IPS-18c (cell line): ENCODE measurements around the gene SLC35A2.

Source experiments
- H3K4me3 ChIP-seq: 2 replicates; pipeline ENCODE4 v1.7.0; 2013; ENCODE audit warnings: low read depth, mild to moderate bottlenecking, low read length, moderate library complexity; ENCODE audit not compliant: insufficient read depth
- H3K9me3 ChIP-seq: one replicate; pipeline ENCODE4 v1.6.1; 2013; ENCODE audit warnings: mild to moderate bottlenecking, low read length, moderate library complexity; ENCODE audit not compliant: control insufficient read depth, insufficient read depth

SLC35A2 gene

GRCh38 chrX:48935301-48935670 lies 23.8 kb upstream of the SLC35A2 start:
- Histone ChIP-seq H3K4me3 (no peak overlapping the region), H3K9me3 (peaks cover 8% of the 10 kb centered on the region)

GRCh38 chrX:48934581-48935300 lies 23.3 kb upstream of the SLC35A2 start:
- peaks cover 8% of the 10 kb centered on the region for H3K9me3 ChIP-seq
- no peak overlapping the region for H3K4me3 ChIP-seq

GRCh38 chrX:48933757-48934156 lies 22.3 kb upstream of the SLC35A2 start:
- Histone ChIP-seq H3K4me3 (no peak overlapping the region), H3K9me3 (peaks cover 10% of the 10 kb centered on the region)

- H3K4me3 ChIP-seq: no peak overlapping the region
Measured at GRCh38 chrX:48927736-48928382, 16.4 kb upstream of the SLC35A2 start.

GRCh38 chrX:48927123-48927522 lies 15.7 kb upstream of the SLC35A2 start:
- Histone ChIP-seq H3K9me3 (peaks cover 13% of the 10 kb centered on the region), H3K4me3 (no peak overlapping the region)

More at GRCh38 chrX:48927736-48928382, 16.4 kb upstream of the SLC35A2 start:
- peaks cover 12% of the 10 kb centered on the region for H3K9me3 ChIP-seq

GRCh38 chrX:48924270-48924669 lies 12.8 kb upstream of the SLC35A2 start:
- Histone ChIP-seq H3K4me3 (no peak overlapping the region), H3K9me3 (peaks cover 13% of the 10 kb centered on the region)

GRCh38 chrX:48923771-48924170 lies 12.3 kb upstream of the SLC35A2 start:
- H3K9me3 ChIP-seq: peaks cover 11% of the 10 kb centered on the region
- no peak overlapping the region; the same call in 1 of the 2 replicates for H3K4me3 ChIP-seq

- Histone ChIP-seq H3K9me3 (peaks cover 13% of the 10 kb centered on the region), H3K4me3 (no peak overlapping the region)
Measured at GRCh38 chrX:48920718-48921104, 9.3 kb upstream of the SLC35A2 start.

GRCh38 chrX:48919947-48920717 lies 8.7 kb upstream of the SLC35A2 start:
- Histone ChIP-seq H3K9me3 (peaks cover 11% of the 10 kb centered on the region), H3K4me3 (peak overlapping the region; percentile 47; the same call in 1 of the 2 replicates)

- Histone ChIP-seq H3K4me3 (peak overlapping the region; percentile 47), H3K9me3 (peaks cover 11% of the 10 kb centered on the region)
Measured at GRCh38 chrX:48919360-48919841, 8.0 kb upstream of the SLC35A2 start.

- peaks cover 7% of the 10 kb centered on the region for H3K9me3 ChIP-seq
- H3K4me3 ChIP-seq: peak within 1 kb of the TSS; percentile 72
Measured at GRCh38 chrX:48918643-48919340, 7.3 kb upstream of the SLC35A2 start, which contains the start of gene PIM2. Gene PIM2, minus strand, starts transcription at chrX:48919024. Its CDS starts 190 bp downstream, at chrX:48918834.

GRCh38 chrX:48918301-48918642 lies 6.8 kb upstream of the SLC35A2 start:
- Histone ChIP-seq H3K9me3 (peaks cover 7% of the 10 kb centered on the region), H3K4me3 (peak overlapping the region; percentile 72)

GRCh38 chrX:48917139-48918001 lies 5.9 kb upstream of the SLC35A2 start:
- peaks cover 4% of the 10 kb centered on the region for H3K9me3 ChIP-seq
- peak overlapping the region; percentile 72 for H3K4me3 ChIP-seq

- Histone ChIP-seq H3K9me3 (peaks cover 10% of the 10 kb centered on the region), H3K4me3 (no peak overlapping the region)
Measured at GRCh38 chrX:48914593-48915493, 3.4 kb upstream of the SLC35A2 start.

- Histone ChIP-seq H3K9me3 (peaks cover 10% of the 10 kb centered on the region), H3K4me3 (peak overlapping the region; percentile 3; the same call in 1 of the 2 replicates)
Measured at GRCh38 chrX:48913605-48914366, 2.3 kb upstream of the SLC35A2 start.
